Smooth muscle cell (in vitro differentiated cells): ENCODE measurements around the gene PGLYRP4. TPM values are rescaled to one million over a fixed set of nuclear protein-coding genes. Genes with fewer than 3 reads are reported as not detected.
"Not testable (repeated sequence)": the region's sequence is repeated elsewhere in the genome, so short reads cannot be mapped to it uniquely, and the experiment has no call there.

Source experiments
- DNase-seq: peaks from one replicate; lab custom pipeline; 2025; ENCODE audit not compliant: unreplicated experiment; lab: John Stamatoyannopoulos, UW
- H2AFZ ChIP-seq: fragments of 200-600 bp; sonication (generic); 2 replicates; pipeline ENCODE4 v1.6.0; 2016; ENCODE audit warnings: antibody characterized with exemption, low read depth, mild to moderate bottlenecking
- H3F3A ChIP-seq: fragments of 200-600 bp; sonication (generic); 2 replicates; pipeline ENCODE4 v1.6.0; 2017; ENCODE audit warnings: antibody characterized with exemption, low read depth
- H3K27ac ChIP-seq: fragments of 200-600 bp; sonication (generic); 2 replicates; pipeline ENCODE4 v1.5.1; 2016; ENCODE audit warnings: low read depth, mild to moderate bottlenecking
- H3K27me3 ChIP-seq: fragments of 200-600 bp; sonication (generic); 2 replicates; pipeline ENCODE4 v1.6.1; 2016; ENCODE audit warnings: low read depth, mild to moderate bottlenecking
- H3K36me3 ChIP-seq: fragments of 200-600 bp; sonication (generic); 2 replicates; pipeline ENCODE4 v1.5.1; 2016; ENCODE audit warnings: low read depth
- H3K4me1 ChIP-seq: fragments of 200-600 bp; sonication (generic); 2 replicates; pipeline ENCODE4 v1.5.1; 2016; ENCODE audit warnings: low read depth
- H3K4me2 ChIP-seq: fragments of 200-600 bp; sonication (generic); 2 replicates; pipeline ENCODE4 v1.6.0; 2016; ENCODE audit warnings: mild to moderate bottlenecking
- H3K4me3 ChIP-seq: fragments of 200-600 bp; sonication (generic); 2 replicates; pipeline ENCODE4 v1.5.1; 2016; ENCODE audit warnings: mild to moderate bottlenecking
- H3K79me2 ChIP-seq: fragments of 200-600 bp; sonication (generic); 2 replicates; pipeline ENCODE4 v1.6.0; 2016; ENCODE audit warnings: low read depth, mild to moderate bottlenecking
- H3K9ac ChIP-seq: fragments of 200-600 bp; sonication (generic); 2 replicates; pipeline ENCODE4 v1.6.0; 2016; ENCODE audit warnings: low read depth
- H3K9me3 ChIP-seq: fragments of 200-600 bp; sonication (generic); replicated peaks from 2 replicates; pipeline ENCODE4 v1.5.1; 2016; ENCODE audit warnings: low read depth
- H4K20me1 ChIP-seq: fragments of 200-600 bp; sonication (generic); 2 replicates; pipeline ENCODE4 v1.6.0; 2016; ENCODE audit warnings: low read depth
- CTCF ChIP-seq: fragments of 200-600 bp; sonication (generic); IDR thresholded peaks from 2 replicates; pipeline ENCODE4 v1.5.1; 2017; ENCODE audit warnings: borderline replicate concordance, mild to moderate bottlenecking, antibody characterized with exemption; ENCODE audit not compliant: insufficient read depth, poor library complexity, severe bottlenecking
- WGBS: methylation state at CpG from one replicate; pipeline ENCODE4 v1.1.7; 2016; ENCODE audit warnings: low lambda C conversion rate; 5-methylcytosine and 5-hydroxymethylcytosine counted together
- polyA plus RNA-seq: library from polyadenylated mRNA; unstranded; fragments of >200 nt; fragmentation: Nextera tagmentation; extraction: Ambion mirVana; gene quantifications from 2 replicates; pipeline ENCODE4 v1.2.1, GENCODE V29; 2016
- total RNA-seq: library from RNA; depleted of rRNA; stranded (reverse); fragments of >200 nt; gene quantifications from 2 replicates; pipeline ENCODE4 v1.2.3, GENCODE V29; 2014

PGLYRP4 gene
- total and polyA plus RNA-seq, 2 experiments from 2014 or later = 0.43 to 0.54 TPM

GRCh38 chr1:153322568-153322967, 26.1 kb downstream of the PGLYRP4 start:
- Histone ChIP-seq H2AFZ (no peak overlapping the region), H3F3A (no peaks in the 10 kb centered on the region), H3K9ac (no peak overlapping the region), H3K27me3 (no peaks in the 10 kb centered on the region), H3K4me3 (no peak overlapping the region), H4K20me1 (no peaks in the 10 kb centered on the region), H3K79me2 (no peaks in the 10 kb centered on the region), H3K4me1 (no peaks in the 10 kb centered on the region), H3K27ac (no peak overlapping the region), H3K4me2 (no peak overlapping the region), H3K36me3 (no peaks in the 10 kb centered on the region), H3K9me3 (peaks cover 4% of the 10 kb centered on the region)
- TF ChIP-seq CTCF = no peak
- 0% methylated on average over 1 of the region's 1 CpG for WGBS
- no peak for DNase-seq

GRCh38 chr1:153318145-153318544, 30.5 kb downstream of the PGLYRP4 start:
- H3K27ac ChIP-seq, H3K36me3 ChIP-seq, H3K27me3 ChIP-seq, DNase-seq, H3K4me3 ChIP-seq, H2AFZ ChIP-seq, H3K9ac ChIP-seq, H3F3A ChIP-seq, H3K4me2 ChIP-seq, H3K9me3 ChIP-seq, H3K79me2 ChIP-seq, H3K4me1 ChIP-seq, H4K20me1 ChIP-seq: not testable (repeated sequence)
- 71% methylated on average over 7 of the region's 7 CpGs for WGBS

DNA sequence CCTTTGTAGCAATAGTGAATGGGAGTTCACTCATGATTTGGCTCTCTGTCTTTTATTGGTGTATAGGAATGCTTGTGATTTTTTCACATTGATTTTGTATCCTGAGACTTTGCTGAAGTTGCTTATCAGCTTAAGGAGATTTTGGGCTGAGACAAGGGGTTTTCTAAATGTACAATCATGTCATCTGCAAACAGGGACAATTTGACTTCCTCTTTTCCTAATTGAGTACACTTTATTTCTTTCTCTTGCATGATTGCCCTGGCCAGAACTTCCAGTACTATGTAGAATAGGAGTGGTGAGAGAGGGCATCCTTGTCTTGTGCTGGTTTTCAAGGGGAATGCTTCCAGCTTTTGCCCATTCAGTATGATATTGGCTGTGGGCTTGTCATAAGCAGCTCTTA, 32.6 kb downstream of the PGLYRP4 start:
- not testable (repeated sequence) for H3K9me3 ChIP-seq, H3F3A ChIP-seq, H3K27ac ChIP-seq, H4K20me1 ChIP-seq, H3K36me3 ChIP-seq, DNase-seq, H3K4me3 ChIP-seq, H3K79me2 ChIP-seq, H3K27me3 ChIP-seq, H3K9ac ChIP-seq, H2AFZ ChIP-seq, H3K4me1 ChIP-seq, H3K4me2 ChIP-seq

DNA sequence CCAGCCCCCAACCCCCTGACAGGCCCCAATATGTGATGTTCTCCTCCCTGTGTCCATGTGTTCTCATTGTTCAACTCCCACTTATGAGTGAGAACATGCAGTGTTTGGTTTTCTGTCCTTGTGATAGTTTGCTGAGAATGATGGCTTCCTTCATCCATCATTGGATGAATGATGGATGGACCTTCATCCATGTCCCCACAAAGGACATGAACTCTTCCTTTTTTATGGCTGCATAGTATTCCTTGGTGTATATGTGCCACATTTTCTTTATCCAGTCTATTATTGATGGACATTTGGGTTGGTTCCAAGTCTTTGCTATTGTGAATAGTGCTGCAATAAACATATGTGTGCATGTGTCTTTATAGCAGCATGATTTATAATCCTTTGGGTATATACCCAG, 34.3 kb downstream of the PGLYRP4 start:
- H3K4me2 ChIP-seq, H4K20me1 ChIP-seq, H3K27ac ChIP-seq, H3K36me3 ChIP-seq, H3K4me3 ChIP-seq, DNase-seq, H3K9me3 ChIP-seq, H3F3A ChIP-seq, H3K27me3 ChIP-seq, H3K4me1 ChIP-seq, H3K79me2 ChIP-seq, H2AFZ ChIP-seq, H3K9ac ChIP-seq: not testable (repeated sequence)

- Histone ChIP-seq H3K9ac (no peak overlapping the region), H3K9me3 (no peaks in the 10 kb centered on the region), H3K36me3 (no peaks in the 10 kb centered on the region), H3F3A (no peaks in the 10 kb centered on the region), H3K27me3 (no peaks in the 10 kb centered on the region), H3K4me3 (no peak overlapping the region), H3K27ac (no peak overlapping the region), H3K4me1 (no peaks in the 10 kb centered on the region), H3K4me2 (no peak overlapping the region), H2AFZ (no peak overlapping the region), H3K79me2 (no peaks in the 10 kb centered on the region), H4K20me1 (no peaks in the 10 kb centered on the region)
- TF ChIP-seq CTCF = no peak
- 57% methylated on average over 2 of the region's 2 CpGs for WGBS
- no peak for DNase-seq
These were observed 35.4 kb downstream of the PGLYRP4 start for GRCh38 chr1:153313288-153313687.
